WTC11 (cell line): ENCODE measurements around the gene CAV1. TPM values are rescaled to one million over a fixed set of nuclear protein-coding genes. Genes with fewer than 3 reads are reported as not detected.

Source experiments
- ATAC-seq: fragments of 200-7000 bp; cut with Tn5 transposase; 2 replicates; pipeline ENCODE4 v1.10.0; 2021; ENCODE audit warnings: mild to moderate bottlenecking, moderate library complexity
- CTCF ChIA-PET: fragments of 300-600 bp; sonication (Branson Sonifier 250); formaldehyde crosslinking; loops from one replicate; lab custom pipeline; 2021; ENCODE audit warnings: antibody characterized with exemption; lab: Charles Lee
- POLR2A ChIA-PET: fragments of 350-600 bp; sonication (Branson Sonifier 250); formaldehyde crosslinking; loops from one replicate; lab custom pipeline; 2021; ENCODE audit warnings: antibody characterized with exemption; lab: Charles Lee
- DNase-seq: peaks from one replicate; pipeline ENCODE4 v3.0.0; 2021; ENCODE audit warnings: low spot score
- H3K27ac Mint-ChIP-seq: 2 replicates; pipeline ENCODE4 v1.8.0; 2021; ENCODE audit warnings: mixed read lengths
- H3K27me3 Mint-ChIP-seq: 2 replicates; pipeline ENCODE4 v1.8.0; 2021; ENCODE audit warnings: low read depth, mild to moderate bottlenecking, moderate library complexity, mixed read lengths
- H3K36me3 Mint-ChIP-seq: 2 replicates; pipeline ENCODE4 v1.8.0; 2021; ENCODE audit warnings: mixed read lengths
- H3K4me1 Mint-ChIP-seq: 2 replicates; pipeline ENCODE4 v1.8.0; 2022; ENCODE audit warnings: mixed read lengths
- H3K4me3 Mint-ChIP-seq: 2 replicates; pipeline ENCODE4 v1.8.0; 2021; ENCODE audit warnings: mild to moderate bottlenecking, moderate library complexity, mixed read lengths
- H3K9me3 Mint-ChIP-seq: 2 replicates; pipeline ENCODE4 v1.8.0; 2021; ENCODE audit warnings: mixed read lengths
- CREM ChIP-seq: sonication (generic); formaldehyde crosslinking; IDR thresholded peaks from 2 replicates; pipeline ENCODE4 v1.8.1; 2022; ENCODE audit warnings: mild to moderate bottlenecking, missing genetic modification reagents, moderate library complexity
- EMX1 ChIP-seq: fragments of 250-450 bp; sonication (Bioruptor Pico); IDR thresholded peaks from 2 replicates; pipeline ENCODE4 v1.8.0; 2021; ENCODE audit warnings: mild to moderate bottlenecking
- ESRRA ChIP-seq: sonication (generic); formaldehyde crosslinking; IDR thresholded peaks from 2 replicates; pipeline ENCODE4 v1.8.1; 2022; ENCODE audit warnings: mild to moderate bottlenecking, missing genetic modification reagents, borderline replicate concordance
- FOXK1 ChIP-seq: sonication (generic); formaldehyde crosslinking; IDR thresholded peaks from 2 replicates; pipeline ENCODE4 v1.8.0; 2022; ENCODE audit warnings: mild to moderate bottlenecking, moderate library complexity, missing genetic modification reagents
- FOXP1 ChIP-seq: sonication (generic); formaldehyde crosslinking; IDR thresholded peaks from 2 replicates; pipeline ENCODE4 v1.8.0; 2022; ENCODE audit warnings: missing genetic modification reagents, mild to moderate bottlenecking, moderate library complexity, borderline replicate concordance
- JAZF1 ChIP-seq: fragments of 250-450 bp; sonication (Bioruptor Pico); IDR thresholded peaks from 2 replicates; pipeline ENCODE4 v1.9.0; 2021; ENCODE audit warnings: moderate library complexity, mild to moderate bottlenecking, inconsistent platforms
- NFATC4 ChIP-seq: fragments of 250-450 bp; sonication (Bioruptor Pico); IDR thresholded peaks from 2 replicates; pipeline ENCODE4 v1.9.0; 2021; ENCODE audit warnings: mild to moderate bottlenecking
- NFE2L1 ChIP-seq: sonication (generic); formaldehyde crosslinking; IDR thresholded peaks from 2 replicates; pipeline ENCODE4 v1.8.1; 2023; ENCODE audit warnings: missing genetic modification reagents
- NFYB ChIP-seq: sonication (generic); formaldehyde crosslinking; conservative IDR thresholded peaks from 2 replicates; pipeline ENCODE4 v1.8.0; 2022; ENCODE audit warnings: low read depth, missing genetic modification reagents
- PRRX2 ChIP-seq: fragments of 250-450 bp; sonication (Bioruptor Pico); IDR thresholded peaks from 2 replicates; pipeline ENCODE4 v1.8.0; 2021; ENCODE audit warnings: mild to moderate bottlenecking
- SMAD3 ChIP-seq: sonication (generic); formaldehyde crosslinking; IDR thresholded peaks from 2 replicates; pipeline ENCODE4 v1.8.0; 2022; ENCODE audit warnings: missing genetic modification reagents, mild to moderate bottlenecking, borderline replicate concordance
- SOX15 ChIP-seq: fragments of 250-450 bp; sonication (Bioruptor Pico); IDR thresholded peaks from 2 replicates; pipeline ENCODE4 v1.9.0; 2021; ENCODE audit warnings: mild to moderate bottlenecking
- TP53 ChIP-seq: sonication (generic); formaldehyde crosslinking; IDR thresholded peaks from 2 replicates; pipeline ENCODE4 v1.8.1; 2023; ENCODE audit warnings: mild to moderate bottlenecking, missing genetic modification reagents
- ZNF121 ChIP-seq: sonication (generic); formaldehyde crosslinking; IDR thresholded peaks from 2 replicates; pipeline ENCODE4 v1.8.0; 2023; ENCODE audit warnings: missing genetic modification reagents
- ZNF317 ChIP-seq: sonication (generic); formaldehyde crosslinking; IDR thresholded peaks from 2 replicates; pipeline ENCODE4 v1.8.1; 2023; ENCODE audit warnings: low read depth, mild to moderate bottlenecking, moderate library complexity, missing genetic modification reagents, borderline replicate concordance
- total RNA-seq: library from RNA; stranded (reverse); gene quantifications from 3 replicates; pipeline ENCODE4 v1.2.3, GENCODE V29; 2021
- TF ChIP-seq, protein P1 (sequence below): fragments of 250-450 bp; sonication (Bioruptor Pico); IDR thresholded peaks from 2 replicates; pipeline ENCODE4 v1.8.0; 2021; ENCODE audit warnings: mild to moderate bottlenecking
- TF ChIP-seq, protein P2 (sequence below): fragments of 250-450 bp; sonication (Bioruptor Pico); conservative IDR thresholded peaks from 2 replicates; pipeline ENCODE4 v1.9.0; 2021; ENCODE audit warnings: mild to moderate bottlenecking
- TF ChIP-seq, protein P3 (sequence below): fragments of 200-600 bp; IDR thresholded peaks from 2 replicates; pipeline ENCODE4 v1.8.0; 2022; ENCODE audit warnings: antibody characterized with exemption
- TF ChIP-seq, protein P4 (sequence below): sonication (generic); formaldehyde crosslinking; IDR thresholded peaks from 2 replicates; pipeline ENCODE4 v1.8.1; 2022; ENCODE audit warnings: mild to moderate bottlenecking, moderate library complexity, missing genetic modification reagents
- TF ChIP-seq, protein P5 (sequence below): sonication (generic); formaldehyde crosslinking; IDR thresholded peaks from 2 replicates; pipeline ENCODE4 v1.8.0; 2022; ENCODE audit warnings: mild to moderate bottlenecking, missing genetic modification reagents
- TF ChIP-seq, protein P6 (sequence below): fragments of 250-450 bp; sonication (Bioruptor Pico); IDR thresholded peaks from 2 replicates; pipeline ENCODE4 v2.1.2; 2022; ENCODE audit warnings: mild to moderate bottlenecking, moderate library complexity
- TF ChIP-seq, protein P7 (sequence below): sonication (generic); formaldehyde crosslinking; IDR thresholded peaks from 2 replicates; pipeline ENCODE4 v1.8.1; 2022; ENCODE audit warnings: mild to moderate bottlenecking, missing genetic modification reagents, moderate library complexity, borderline replicate concordance
- TF ChIP-seq, protein P8 (sequence below): sonication (generic); formaldehyde crosslinking; IDR thresholded peaks from 2 replicates; pipeline ENCODE4 v1.8.1; 2023; ENCODE audit warnings: mild to moderate bottlenecking, missing genetic modification reagents, moderate library complexity
- TF ChIP-seq, protein P9 (sequence below): sonication (generic); formaldehyde crosslinking; IDR thresholded peaks from 2 replicates; pipeline ENCODE4 v1.8.1; 2023; ENCODE audit warnings: mild to moderate bottlenecking, missing genetic modification reagents

The CAV1 gene
- total RNA-seq, 1 experiment from 2014 or later = 19.7 TPM

DNA sequence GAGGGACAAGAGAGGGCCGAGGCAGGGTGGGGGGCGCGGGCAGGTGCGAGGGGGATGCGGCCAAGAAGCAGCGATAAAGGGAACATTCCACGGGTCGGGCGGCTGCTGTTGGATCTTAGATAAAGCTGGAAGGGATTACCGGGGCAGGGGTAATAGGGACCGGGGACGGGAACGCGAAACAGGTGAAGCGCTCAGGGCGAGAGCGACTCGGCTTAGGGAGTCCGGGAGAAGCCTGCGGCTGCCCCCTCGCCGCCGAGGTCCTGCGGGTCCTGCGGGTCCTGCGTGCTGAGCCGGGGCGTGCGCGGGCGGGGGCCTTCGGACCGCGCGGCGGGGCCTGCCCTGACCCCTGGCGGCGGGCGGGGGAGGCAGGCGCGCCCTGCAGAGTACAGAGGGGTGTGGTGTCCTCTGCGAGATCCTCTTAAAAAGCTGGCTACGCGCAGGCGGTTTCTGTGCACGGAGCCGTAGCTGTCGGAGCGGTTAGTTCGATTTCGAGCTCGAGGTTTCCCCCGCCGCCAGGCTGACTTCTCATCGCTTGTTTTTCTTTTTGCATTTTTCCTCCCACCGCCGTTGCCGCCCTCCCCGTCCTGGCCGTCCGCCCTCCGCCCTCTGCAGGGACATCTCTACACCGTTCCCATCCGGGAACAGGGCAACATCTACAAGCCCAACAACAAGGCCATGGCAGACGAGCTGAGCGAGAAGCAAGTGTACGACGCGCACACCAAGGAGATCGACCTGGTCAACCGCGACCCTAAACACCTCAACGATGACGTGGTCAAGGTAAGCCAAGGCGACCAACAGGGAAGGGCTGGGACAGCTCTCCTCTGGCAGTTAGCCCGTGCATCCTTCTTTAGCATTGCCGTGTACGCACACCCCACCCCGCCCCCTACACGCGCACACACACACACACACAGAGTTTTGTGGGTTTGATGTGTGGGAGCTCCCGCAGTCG is 1.4 kb downstream of the CAV1 start:
- ATAC-seq = peak; percentile 76
- Mint-ChIP-seq H3K4me3 (peak overlapping the region; percentile 95), H3K27me3 (peaks cover 24% of the 10 kb centered on the region), H3K27ac (peak overlapping the region; percentile 89), H3K36me3 (no peaks in the 10 kb centered on the region), H3K9me3 (no peaks in the 10 kb centered on the region), H3K4me1 (peaks cover 58% of the 10 kb centered on the region)
- DNase-seq = peak; percentile 79
- CTCF ChIA-PET = interaction anchor here (0.5 to 3.1 kb wide), 54 partner anchors 9 to 570 kb away, joined by 3 to 27 read pairs (median 4); partner anchors contain the start of genes CAV2 and TES
- POLR2A ChIA-PET = interaction anchor here (0.7 to 1.6 kb wide), 4 partner anchors 27 to 317 kb away, joined by 3 to 4 read pairs (median 3); partner anchors contain the start of genes CAV2 and TES
- TF ChIP-seq NFATC4 (CRISPR knock-in tag) (no peak), FOXK1 (no peak), JAZF1 (no peak), ESRRA (CRISPR knock-in tag) (no peak), TP53 (CRISPR knock-in tag) (no peak), SOX15 (CRISPR knock-in tag) (no peak), NFYB (CRISPR knock-in tag) (no peak), SMAD3 (CRISPR knock-in tag) (no peak), FOXP1 (CRISPR knock-in tag) (no peak; the same call in 1 of the 2 replicates), PRRX2 (CRISPR knock-in tag) (no peak), CREM (no peak), ZNF317 (no peak), NFE2L1 (no peak), ZNF121 (CRISPR knock-in tag) (peak; percentile 97), EMX1 (no peak)
- TF ChIP-seq, protein P1, sequence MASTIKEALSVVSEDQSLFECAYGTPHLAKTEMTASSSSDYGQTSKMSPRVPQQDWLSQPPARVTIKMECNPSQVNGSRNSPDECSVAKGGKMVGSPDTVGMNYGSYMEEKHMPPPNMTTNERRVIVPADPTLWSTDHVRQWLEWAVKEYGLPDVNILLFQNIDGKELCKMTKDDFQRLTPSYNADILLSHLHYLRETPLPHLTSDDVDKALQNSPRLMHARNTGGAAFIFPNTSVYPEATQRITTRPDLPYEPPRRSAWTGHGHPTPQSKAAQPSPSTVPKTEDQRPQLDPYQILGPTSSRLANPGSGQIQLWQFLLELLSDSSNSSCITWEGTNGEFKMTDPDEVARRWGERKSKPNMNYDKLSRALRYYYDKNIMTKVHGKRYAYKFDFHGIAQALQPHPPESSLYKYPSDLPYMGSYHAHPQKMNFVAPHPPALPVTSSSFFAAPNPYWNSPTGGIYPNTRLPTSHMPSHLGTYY = no peak
- TF ChIP-seq, protein P2, sequence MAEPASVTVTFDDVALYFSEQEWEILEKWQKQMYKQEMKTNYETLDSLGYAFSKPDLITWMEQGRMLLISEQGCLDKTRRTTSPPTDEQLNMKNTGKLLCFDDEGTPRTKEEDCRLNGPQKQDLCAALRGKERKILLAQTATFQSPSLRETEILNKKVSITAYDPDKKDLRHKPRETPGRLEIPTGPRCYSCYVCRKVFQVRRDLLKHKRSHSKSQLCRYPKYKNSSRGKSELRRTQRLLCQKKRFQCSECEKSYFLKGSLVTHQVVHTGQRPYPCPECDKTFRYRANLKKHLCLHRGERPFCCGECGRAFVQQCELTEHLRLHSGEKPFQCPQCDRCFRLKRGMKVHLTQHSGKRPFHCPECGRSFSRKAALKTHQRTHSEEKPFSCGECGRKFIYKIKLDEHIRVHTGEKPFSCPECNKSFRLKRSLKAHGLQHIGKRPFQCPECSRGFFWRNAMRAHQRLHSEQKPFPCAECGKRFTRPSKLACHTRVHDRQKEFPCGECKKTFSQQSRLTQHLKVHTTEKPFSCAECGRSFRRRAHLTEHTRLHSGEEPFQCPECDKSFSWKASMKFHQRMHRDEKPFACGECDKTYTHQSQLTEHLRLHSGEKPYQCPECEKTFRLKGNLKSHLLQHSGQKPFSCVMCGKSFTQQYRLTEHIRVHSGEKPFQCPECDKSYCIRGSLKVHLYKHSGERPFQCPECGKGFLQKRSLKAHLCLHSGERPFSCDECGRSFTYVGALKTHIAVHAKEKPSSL (CRISPR knock-in tag) = no peak
- TF ChIP-seq, protein P3, sequence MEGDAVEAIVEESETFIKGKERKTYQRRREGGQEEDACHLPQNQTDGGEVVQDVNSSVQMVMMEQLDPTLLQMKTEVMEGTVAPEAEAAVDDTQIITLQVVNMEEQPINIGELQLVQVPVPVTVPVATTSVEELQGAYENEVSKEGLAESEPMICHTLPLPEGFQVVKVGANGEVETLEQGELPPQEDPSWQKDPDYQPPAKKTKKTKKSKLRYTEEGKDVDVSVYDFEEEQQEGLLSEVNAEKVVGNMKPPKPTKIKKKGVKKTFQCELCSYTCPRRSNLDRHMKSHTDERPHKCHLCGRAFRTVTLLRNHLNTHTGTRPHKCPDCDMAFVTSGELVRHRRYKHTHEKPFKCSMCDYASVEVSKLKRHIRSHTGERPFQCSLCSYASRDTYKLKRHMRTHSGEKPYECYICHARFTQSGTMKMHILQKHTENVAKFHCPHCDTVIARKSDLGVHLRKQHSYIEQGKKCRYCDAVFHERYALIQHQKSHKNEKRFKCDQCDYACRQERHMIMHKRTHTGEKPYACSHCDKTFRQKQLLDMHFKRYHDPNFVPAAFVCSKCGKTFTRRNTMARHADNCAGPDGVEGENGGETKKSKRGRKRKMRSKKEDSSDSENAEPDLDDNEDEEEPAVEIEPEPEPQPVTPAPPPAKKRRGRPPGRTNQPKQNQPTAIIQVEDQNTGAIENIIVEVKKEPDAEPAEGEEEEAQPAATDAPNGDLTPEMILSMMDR = peak; percentile 82
- TF ChIP-seq, protein P4, sequence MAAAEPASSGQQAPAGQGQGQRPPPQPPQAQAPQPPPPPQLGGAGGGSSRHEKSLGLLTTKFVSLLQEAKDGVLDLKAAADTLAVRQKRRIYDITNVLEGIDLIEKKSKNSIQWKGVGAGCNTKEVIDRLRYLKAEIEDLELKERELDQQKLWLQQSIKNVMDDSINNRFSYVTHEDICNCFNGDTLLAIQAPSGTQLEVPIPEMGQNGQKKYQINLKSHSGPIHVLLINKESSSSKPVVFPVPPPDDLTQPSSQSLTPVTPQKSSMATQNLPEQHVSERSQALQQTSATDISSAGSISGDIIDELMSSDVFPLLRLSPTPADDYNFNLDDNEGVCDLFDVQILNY (CRISPR knock-in tag) = no peak
- TF ChIP-seq, protein P5, sequence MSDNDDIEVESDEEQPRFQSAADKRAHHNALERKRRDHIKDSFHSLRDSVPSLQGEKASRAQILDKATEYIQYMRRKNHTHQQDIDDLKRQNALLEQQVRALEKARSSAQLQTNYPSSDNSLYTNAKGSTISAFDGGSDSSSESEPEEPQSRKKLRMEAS (CRISPR knock-in tag) = peak; percentile 18; the same call in 1 of the 2 replicates
- TF ChIP-seq, protein P6, sequence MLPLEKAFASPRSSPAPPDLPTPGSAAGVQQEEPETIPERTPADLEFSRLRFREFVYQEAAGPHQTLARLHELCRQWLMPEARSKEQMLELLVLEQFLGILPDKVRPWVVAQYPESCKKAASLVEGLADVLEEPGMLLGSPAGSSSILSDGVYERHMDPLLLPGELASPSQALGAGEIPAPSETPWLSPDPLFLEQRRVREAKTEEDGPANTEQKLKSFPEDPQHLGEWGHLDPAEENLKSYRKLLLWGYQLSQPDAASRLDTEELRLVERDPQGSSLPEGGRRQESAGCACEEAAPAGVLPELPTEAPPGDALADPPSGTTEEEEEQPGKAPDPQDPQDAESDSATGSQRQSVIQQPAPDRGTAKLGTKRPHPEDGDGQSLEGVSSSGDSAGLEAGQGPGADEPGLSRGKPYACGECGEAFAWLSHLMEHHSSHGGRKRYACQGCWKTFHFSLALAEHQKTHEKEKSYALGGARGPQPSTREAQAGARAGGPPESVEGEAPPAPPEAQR (CRISPR knock-in tag) = no peak
- TF ChIP-seq, protein P7, sequence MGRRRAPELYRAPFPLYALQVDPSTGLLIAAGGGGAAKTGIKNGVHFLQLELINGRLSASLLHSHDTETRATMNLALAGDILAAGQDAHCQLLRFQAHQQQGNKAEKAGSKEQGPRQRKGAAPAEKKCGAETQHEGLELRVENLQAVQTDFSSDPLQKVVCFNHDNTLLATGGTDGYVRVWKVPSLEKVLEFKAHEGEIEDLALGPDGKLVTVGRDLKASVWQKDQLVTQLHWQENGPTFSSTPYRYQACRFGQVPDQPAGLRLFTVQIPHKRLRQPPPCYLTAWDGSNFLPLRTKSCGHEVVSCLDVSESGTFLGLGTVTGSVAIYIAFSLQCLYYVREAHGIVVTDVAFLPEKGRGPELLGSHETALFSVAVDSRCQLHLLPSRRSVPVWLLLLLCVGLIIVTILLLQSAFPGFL = no peak
- TF ChIP-seq, protein P8, sequence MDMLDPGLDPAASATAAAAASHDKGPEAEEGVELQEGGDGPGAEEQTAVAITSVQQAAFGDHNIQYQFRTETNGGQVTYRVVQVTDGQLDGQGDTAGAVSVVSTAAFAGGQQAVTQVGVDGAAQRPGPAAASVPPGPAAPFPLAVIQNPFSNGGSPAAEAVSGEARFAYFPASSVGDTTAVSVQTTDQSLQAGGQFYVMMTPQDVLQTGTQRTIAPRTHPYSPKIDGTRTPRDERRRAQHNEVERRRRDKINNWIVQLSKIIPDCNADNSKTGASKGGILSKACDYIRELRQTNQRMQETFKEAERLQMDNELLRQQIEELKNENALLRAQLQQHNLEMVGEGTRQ (CRISPR knock-in tag) = no peak
- TF ChIP-seq, protein P9, sequence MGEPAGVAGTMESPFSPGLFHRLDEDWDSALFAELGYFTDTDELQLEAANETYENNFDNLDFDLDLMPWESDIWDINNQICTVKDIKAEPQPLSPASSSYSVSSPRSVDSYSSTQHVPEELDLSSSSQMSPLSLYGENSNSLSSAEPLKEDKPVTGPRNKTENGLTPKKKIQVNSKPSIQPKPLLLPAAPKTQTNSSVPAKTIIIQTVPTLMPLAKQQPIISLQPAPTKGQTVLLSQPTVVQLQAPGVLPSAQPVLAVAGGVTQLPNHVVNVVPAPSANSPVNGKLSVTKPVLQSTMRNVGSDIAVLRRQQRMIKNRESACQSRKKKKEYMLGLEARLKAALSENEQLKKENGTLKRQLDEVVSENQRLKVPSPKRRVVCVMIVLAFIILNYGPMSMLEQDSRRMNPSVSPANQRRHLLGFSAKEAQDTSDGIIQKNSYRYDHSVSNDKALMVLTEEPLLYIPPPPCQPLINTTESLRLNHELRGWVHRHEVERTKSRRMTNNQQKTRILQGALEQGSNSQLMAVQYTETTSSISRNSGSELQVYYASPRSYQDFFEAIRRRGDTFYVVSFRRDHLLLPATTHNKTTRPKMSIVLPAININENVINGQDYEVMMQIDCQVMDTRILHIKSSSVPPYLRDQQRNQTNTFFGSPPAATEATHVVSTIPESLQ (CRISPR knock-in tag) = no peak
